Neural cell (in vitro differentiated cells): Measurements from ENCODE around the gene CUL2. TPM values are rescaled to one million over a fixed set of nuclear protein-coding genes. Genes with fewer than 3 reads are reported as not detected.

Experiments used
- H2AFZ ChIP-seq: fragments of 200-600, 300-800 bp; sonication (generic), shearing (Covaris generic); 2 replicates; pipeline ENCODE4 v1.6.0; 2014; ENCODE audit warnings: low read depth, mild to moderate bottlenecking, antibody characterized with exemption, low read length, moderate library complexity
- H3F3A ChIP-seq: fragments of 200-600 bp; shearing (Covaris generic); 2 replicates; pipeline ENCODE4 v1.6.1; 2016; ENCODE audit warnings: mild to moderate bottlenecking, moderate library complexity, mixed read lengths, antibody characterized with exemption, low read length; ENCODE audit not compliant: insufficient read depth, poor library complexity, severe bottlenecking
- H3K27ac ChIP-seq: fragments of 200-600, 300-800 bp; sonication (generic), shearing (Covaris generic); 2 replicates; pipeline ENCODE4 v1.5.1; 2014; ENCODE audit warnings: mild to moderate bottlenecking, low read length, moderate library complexity
- H3K27me3 ChIP-seq: fragments of 300-800, 200-600 bp; sonication (generic), shearing (Covaris generic); 2 replicates; pipeline ENCODE4 v1.6.0; 2014; ENCODE audit warnings: mild to moderate bottlenecking, low read depth, low read length, moderate library complexity; ENCODE audit not compliant: insufficient read depth
- H3K36me3 ChIP-seq: fragments of 300-800, 200-600 bp; sonication (generic), shearing (Covaris generic); 2 replicates; pipeline ENCODE4 v1.5.1; 2014; ENCODE audit warnings: mild to moderate bottlenecking, antibody characterized with exemption, low read length, moderate library complexity; ENCODE audit not compliant: insufficient read depth
- H3K4me2 ChIP-seq: fragments of 300-800, 200-600 bp; sonication (generic), shearing (Covaris generic); 2 replicates; pipeline ENCODE4 v1.6.0; 2014; ENCODE audit warnings: mild to moderate bottlenecking, low read length
- H3K4me3 ChIP-seq: fragments of 300-800, 200-600 bp; sonication (generic), shearing (Covaris generic); 2 replicates; pipeline ENCODE4 v1.5.1; 2014; ENCODE audit warnings: mild to moderate bottlenecking, low read length, moderate library complexity
- H3K79me2 ChIP-seq: fragments of 200-600 bp; shearing (Covaris generic); replicated peaks from 2 replicates; pipeline ENCODE4 v1.6.0; 2014; ENCODE audit warnings: mild to moderate bottlenecking, low read length, moderate library complexity; ENCODE audit not compliant: insufficient read depth
- H3K9ac ChIP-seq: fragments of 300-800, 200-600 bp; sonication (generic), shearing (Covaris generic); 2 replicates; pipeline ENCODE4 v1.6.1; 2016; ENCODE audit warnings: mild to moderate bottlenecking, low read length, mixed read lengths
- H3K9me2 ChIP-seq: fragments of 200-600 bp; shearing (Covaris generic); 2 replicates; pipeline ENCODE4 v1.6.1; 2016; ENCODE audit warnings: mild to moderate bottlenecking, low read length, mixed read lengths; ENCODE audit not compliant: insufficient read depth
- H3K9me3 ChIP-seq: fragments of 200-600, 300-800 bp; sonication (generic), shearing (Covaris generic); 2 replicates; pipeline ENCODE4 v1.6.1; 2016; ENCODE audit warnings: mild to moderate bottlenecking, mixed run types, low read length, moderate library complexity, mixed read lengths
- H4K20me1 ChIP-seq: fragments of 200-600 bp; shearing (Covaris generic); 2 replicates; pipeline ENCODE4 v1.6.1; 2016; ENCODE audit warnings: mild to moderate bottlenecking, mixed run types; ENCODE audit not compliant: insufficient read depth
- CTCF ChIP-seq: fragments of 450-650 bp; IDR thresholded peaks from 2 replicates; pipeline ENCODE4 v1.5.1; 2014; ENCODE audit warnings: antibody characterized with exemption, mild to moderate bottlenecking, moderate library complexity; ENCODE audit not compliant: poor library complexity, severe bottlenecking
- EP300 ChIP-seq: fragments of 450-650 bp; conservative IDR thresholded peaks from 2 replicates; pipeline ENCODE4 v1.6.1; 2014; ENCODE audit warnings: antibody characterized with exemption, mild to moderate bottlenecking, moderate library complexity; ENCODE audit not compliant: poor library complexity, severe bottlenecking
- EZH2 ChIP-seq: fragments of 200-600, 300-800 bp; shearing (Covaris generic), sonication (generic); IDR thresholded peaks from 2 replicates; pipeline ENCODE4 v1.6.1; 2014; ENCODE audit warnings: antibody characterized with exemption, low read length, borderline replicate concordance, mild to moderate bottlenecking; ENCODE audit not compliant: insufficient read depth, poor library complexity, severe bottlenecking
- MXI1 ChIP-seq: fragments of 450-650 bp; conservative IDR thresholded peaks from 2 replicates; pipeline ENCODE4 v1.6.1; 2014; ENCODE audit warnings: antibody characterized with exemption, mild to moderate bottlenecking; ENCODE audit not compliant: poor library complexity, severe bottlenecking
- POLR2AphosphoS5 ChIP-seq: IDR thresholded peaks from 2 replicates; pipeline ENCODE4 v1.6.1; 2012
- RAD21 ChIP-seq: fragments of 450-650 bp; conservative IDR thresholded peaks from 2 replicates; pipeline ENCODE4 v1.6.1; 2014; ENCODE audit warnings: antibody characterized with exemption, mild to moderate bottlenecking, moderate library complexity
- REST ChIP-seq: IDR thresholded peaks from 2 replicates; pipeline ENCODE4 v1.6.1; 2012; ENCODE audit warnings: borderline replicate concordance
- SMC3 ChIP-seq: fragments of 450-650 bp; conservative IDR thresholded peaks from 2 replicates; pipeline ENCODE4 v1.6.1; 2014; ENCODE audit warnings: antibody characterized with exemption, mild to moderate bottlenecking, moderate library complexity; ENCODE audit not compliant: poor library complexity
- TAF1 ChIP-seq: IDR thresholded peaks from 2 replicates; pipeline ENCODE4 v1.6.1; 2012; ENCODE audit warnings: low read depth
- polyA plus RNA-seq: library from polyadenylated mRNA; depleted of rRNA; stranded (reverse); fragments of >200 nt; gene quantifications from 2 replicates; pipeline ENCODE4 v1.2.3, GENCODE V29; 2014

Gene CUL2
- polyA plus RNA-seq, 1 donor from 2014 or later, result 40.5 TPM

GRCh38 chr10:35019041-35020024 lies 70.8 kb downstream of the CUL2 start:
- H3K9me3 ChIP-seq, result no peaks in the 10 kb centered on the region
- H3K4me2 ChIP-seq, result no peak overlapping the region
- TF ChIP-seq MXI1 (no peak), TAF1 (no peak), EZH2 (no peak), REST (no peak), POLR2AphosphoS5 (no peak), EP300 (no peak), CTCF (no peak)
- H2AFZ ChIP-seq, result no peak overlapping the region
- H3K9me2 ChIP-seq, result no peaks in the 10 kb centered on the region
- no peak overlapping the region for H3K27ac ChIP-seq
- H4K20me1 ChIP-seq, result no peaks in the 10 kb centered on the region
- no peak overlapping the region for H3K4me3 ChIP-seq
- H3F3A ChIP-seq, result no peaks in the 10 kb centered on the region
- no peaks in the 10 kb centered on the region for H3K79me2 ChIP-seq
- H3K27me3 ChIP-seq, result no peaks in the 10 kb centered on the region
- H3K36me3 ChIP-seq, result no peaks in the 10 kb centered on the region
- no peak overlapping the region for H3K9ac ChIP-seq

GRCh38 chr10:35017608-35018007 lies 72.5 kb downstream of the CUL2 start:
- TF ChIP-seq CTCF (no peak), EP300 (no peak), RAD21 (no peak), REST (no peak), MXI1 (no peak), EZH2 (no peak), SMC3 (no peak), TAF1 (no peak), POLR2AphosphoS5 (no peak)
- no peaks in the 10 kb centered on the region for H3K79me2 ChIP-seq

More at GRCh38 chr10:35017608-35018007, 72.5 kb downstream of the CUL2 start:
- no peak overlapping the region for H3K9ac ChIP-seq
- H3K4me2 ChIP-seq, result no peak overlapping the region
- no peaks in the 10 kb centered on the region for H3K9me2 ChIP-seq
- no peaks in the 10 kb centered on the region for H4K20me1 ChIP-seq
- no peak overlapping the region for H3K4me3 ChIP-seq
- H2AFZ ChIP-seq, result no peak overlapping the region
- no peaks in the 10 kb centered on the region for H3F3A ChIP-seq
- H3K9me3 ChIP-seq, result no peaks in the 10 kb centered on the region
- no peaks in the 10 kb centered on the region for H3K36me3 ChIP-seq
- H3K27ac ChIP-seq, result no peak overlapping the region
- no peaks in the 10 kb centered on the region for H3K27me3 ChIP-seq
